Superior temporal gyrus (tissue), 1 donor: ENCODE measurements around the gene PPP1CA.
A peak's percentile ranks its signal among the peaks of the same experiment; 100 is the strongest.

Experiments used
- DNase-seq: peaks from one replicate; pipeline ENCODE4 v3.0.0-alpha.2; 2016; ENCODE audit errors: extremely low spot score

Gene PPP1CA

GRCh38 chr11:67401495-67402191 lies at the start of gene PPP1CA:
PPP1CA (minus strand) TSS chr11:67401858; CDS start chr11:67401782, 76 bp downstream.
- peak; percentile 86 for DNase-seq

GRCh38 chr11:67450796-67451657 lies 49.4 kb upstream of the PPP1CA start:
- no peak for DNase-seq

- DNase-seq, result no peak
These were observed 47.6 kb upstream of the PPP1CA start for GRCh38 chr11:67449116-67449844.

- no peak for DNase-seq
These were observed 46.6 kb upstream of the PPP1CA start for GRCh38 chr11:67448220-67448609.

- DNase-seq, result no peak
These were observed 43.9 kb upstream of the PPP1CA start for GRCh38 chr11:67445515-67445914.

- DNase-seq, result no peak
These were observed 41.1 kb upstream of the PPP1CA start for GRCh38 chr11:67442504-67443404.

- DNase-seq, result no peak
These were observed 40.2 kb upstream of the PPP1CA start for GRCh38 chr11:67441731-67442351.

GRCh38 chr11:67441098-67441563 lies 39.5 kb upstream of the PPP1CA start:
- DNase-seq, result no peak

- no peak for DNase-seq
These were observed 38.8 kb upstream of the PPP1CA start for GRCh38 chr11:67440229-67441097.

GRCh38 chr11:67439321-67440228 lies 37.9 kb upstream of the PPP1CA start:
- DNase-seq, result no peak

GRCh38 chr11:67438158-67438902 lies 36.7 kb upstream of the PPP1CA start:
- no peak for DNase-seq

- no peak for DNase-seq
These were observed 36.1 kb upstream of the PPP1CA start for GRCh38 chr11:67437809-67438157.

- DNase-seq, result no peak
These were observed 35.6 kb upstream of the PPP1CA start, which contains the start of gene PTPRCAP for GRCh38 chr11:67437082-67437808. PTPRCAP (minus strand) TSS chr11:67437682; CDS start chr11:67437619, 63 bp downstream.

GRCh38 chr11:67436459-67437081 lies 34.9 kb upstream of the PPP1CA start:
- no peak for DNase-seq

- DNase-seq, result no peak
These were observed 34.2 kb upstream of the PPP1CA start for GRCh38 chr11:67435727-67436458.
